HUES64 (cell line): ENCODE measurements around the gene OR10X1. TPM values are rescaled to one million over a fixed set of nuclear protein-coding genes. Genes with fewer than 3 reads are reported as not detected.

Source experiments
- H3K27ac ChIP-seq: 2 replicates; pipeline ENCODE4 v1.7.0; 2013; ENCODE audit warnings: low read depth, low read length, inconsistent platforms
- H3K27me3 ChIP-seq: 2 replicates; pipeline ENCODE4 v1.6.1; 2013; ENCODE audit warnings: mild to moderate bottlenecking, low read length; ENCODE audit not compliant: insufficient read depth
- H3K36me3 ChIP-seq: 2 replicates; pipeline ENCODE4 v1.6.1; 2013; ENCODE audit warnings: mild to moderate bottlenecking, low read length; ENCODE audit not compliant: insufficient read depth
- H3K4me1 ChIP-seq: 2 replicates; pipeline ENCODE4 v1.6.1; 2013; ENCODE audit warnings: mild to moderate bottlenecking, low read length, moderate library complexity; ENCODE audit not compliant: insufficient read depth
- H3K4me3 ChIP-seq: 2 replicates; pipeline ENCODE4 v1.5.1; 2013; ENCODE audit warnings: mild to moderate bottlenecking, low read length, moderate library complexity
- H3K9ac ChIP-seq: 2 replicates; pipeline ENCODE4 v1.6.1; 2013; ENCODE audit warnings: mild to moderate bottlenecking, low read depth, low read length
- H3K9me3 ChIP-seq: 2 replicates; pipeline ENCODE4 v1.6.1; 2013; ENCODE audit warnings: low read depth, low read length; ENCODE audit not compliant: insufficient read depth
- WGBS: fragments of 150-250, 120-280 bp; methylation state at CpG from one replicate; pipeline ENCODE4 v1.1.7; 2013; ENCODE audit warnings: missing lambda C conversion rate; 5-methylcytosine and 5-hydroxymethylcytosine counted together
- polyA plus RNA-seq, 2 experiments: library from polyadenylated mRNA; stranded (reverse); fragments of 50-300 nt; gene quantifications; one replicate each; pipeline ENCODE4 v1.2.3, GENCODE V29; 2013

The OR10X1 gene, protein sequence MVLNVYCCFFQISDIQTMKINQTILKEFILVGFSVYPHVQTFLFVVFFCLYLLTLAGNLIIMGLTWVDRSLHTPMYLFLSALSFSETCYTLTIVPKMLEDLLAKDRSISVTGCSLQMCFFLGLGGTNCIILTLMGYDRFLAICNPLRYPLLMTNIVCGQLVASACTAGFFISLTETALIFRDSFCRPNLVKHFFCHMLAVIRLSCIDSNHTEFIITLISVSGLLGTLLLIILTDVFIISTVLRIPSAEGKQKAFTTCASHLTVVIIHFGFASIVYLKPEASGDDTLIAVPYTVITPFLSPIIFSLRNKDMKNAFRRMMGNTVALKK
- not detected for polyA plus RNA-seq (2013, experiment 1 of 2)
- polyA plus RNA-seq (2013, experiment 2 of 2), result not detected

DNA sequence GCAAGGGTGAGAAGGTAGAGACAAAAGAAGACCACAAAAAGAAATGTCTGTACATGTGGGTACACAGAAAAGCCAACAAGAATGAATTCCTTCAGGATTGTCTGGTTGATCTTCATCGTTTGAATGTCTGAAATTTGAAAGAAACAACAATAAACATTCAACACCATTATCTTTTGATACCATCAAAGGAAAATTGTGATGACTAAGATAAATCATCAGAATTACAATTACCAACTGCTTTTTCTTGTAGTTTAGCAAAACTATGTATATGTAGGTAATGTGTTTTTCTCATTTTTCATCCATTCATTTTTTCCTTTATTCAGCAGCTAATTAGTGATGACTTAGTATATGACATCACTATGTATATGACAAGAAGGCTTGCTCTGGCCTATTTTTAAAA is at the start of gene OR10X1:
Gene OR10X1 (minus strand): TSS at position 167 of the 400 bp plus-strand sequence. CDS start 0 bp downstream, at position 167.
- Histone ChIP-seq H3K27me3 (no peaks in the 10 kb centered on the region), H3K4me3 (no peak within 1 kb of the TSS), H3K9me3 (no peaks in the 10 kb centered on the region), H3K27ac (no peak within 1 kb of the TSS), H3K36me3 (no peaks in the 10 kb centered on the region), H3K9ac (no peak within 1 kb of the TSS), H3K4me1 (no peaks in the 10 kb centered on the region)
- 100% methylated on average over 1 of the region's 1 CpG for WGBS

- no peaks in the 10 kb centered on the region for H3K36me3 ChIP-seq
- H3K27me3 ChIP-seq, result no peaks in the 10 kb centered on the region
- H3K9me3 ChIP-seq, result no peaks in the 10 kb centered on the region
- 94% methylated on average over 3 of the region's 3 CpGs for WGBS
- H3K4me3 ChIP-seq, result no peak overlapping the region
- H3K27ac ChIP-seq, result no peak overlapping the region
- H3K4me1 ChIP-seq, result no peaks in the 10 kb centered on the region
- no peak overlapping the region for H3K9ac ChIP-seq
These were observed 34.1 kb upstream of the OR10X1 start for GRCh38 chr1:158613764-158614163.

DNA sequence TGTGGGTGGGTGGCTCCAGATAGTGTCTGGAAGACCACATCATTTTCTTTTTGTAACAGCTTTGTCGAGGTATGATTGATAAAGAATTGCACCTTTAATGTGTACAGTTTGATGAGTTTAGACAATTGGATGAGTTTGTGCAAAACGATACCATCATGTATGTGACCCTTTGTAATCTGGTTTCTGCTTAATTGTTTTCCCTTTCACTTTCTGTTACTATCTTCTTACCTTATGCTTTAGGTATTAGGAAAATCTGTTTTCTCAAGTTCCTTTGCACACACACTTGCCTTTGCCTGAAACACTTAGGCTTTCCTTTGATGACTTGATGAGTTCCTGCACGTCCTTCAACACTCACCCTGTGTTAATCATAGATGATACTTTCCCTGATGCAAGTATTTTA is 32.2 kb upstream of the OR10X1 start:
- Histone ChIP-seq H3K9ac (no peak overlapping the region), H3K27me3 (no peaks in the 10 kb centered on the region), H3K9me3 (no peaks in the 10 kb centered on the region), H3K4me3 (no peak overlapping the region), H3K27ac (no peak overlapping the region), H3K36me3 (no peaks in the 10 kb centered on the region), H3K4me1 (no peaks in the 10 kb centered on the region; the same call in 1 of the 2 replicates)
- WGBS, result 84% methylated on average over 3 of the region's 3 CpGs

- no peak overlapping the region for H3K9ac ChIP-seq
- no peak overlapping the region for H3K4me3 ChIP-seq
- no peaks in the 10 kb centered on the region for H3K27me3 ChIP-seq
- 93% methylated on average over 1 of the region's 1 CpG for WGBS
- H3K36me3 ChIP-seq, result no peaks in the 10 kb centered on the region
- no peaks in the 10 kb centered on the region; the same call in 1 of the 2 replicates for H3K4me1 ChIP-seq
- no peak overlapping the region for H3K27ac ChIP-seq
- H3K9me3 ChIP-seq, result no peaks in the 10 kb centered on the region
These were observed 27.6 kb upstream of the OR10X1 start for GRCh38 chr1:158607296-158607695.

DNA sequence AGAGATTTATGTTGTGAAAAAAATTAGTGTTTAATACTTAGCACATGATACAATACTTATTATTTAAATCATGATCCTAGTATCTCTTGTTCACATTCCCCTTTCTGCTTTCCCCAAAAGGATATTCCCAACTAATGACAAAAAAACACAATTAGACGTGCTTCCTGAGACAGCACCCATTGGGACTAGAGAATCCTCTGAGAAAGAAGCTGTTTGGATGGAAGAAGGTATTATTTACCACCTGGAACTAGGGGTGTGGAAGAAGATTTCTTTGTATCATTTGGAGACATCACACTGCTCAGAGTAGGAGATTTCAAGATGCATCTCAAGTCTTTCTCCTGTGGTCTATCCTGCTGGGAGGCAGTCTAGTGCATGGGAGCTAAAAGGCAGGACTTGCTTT is 25.3 kb upstream of the OR10X1 start, which contains the start of gene OR10Z1:
Gene OR10Z1 (plus strand): TSS at position 301 of the 400 bp plus-strand sequence. CDS start 1,171 bp downstream, outside the sequence.
- Histone ChIP-seq H3K27ac (no peak within 1 kb of the TSS), H3K9ac (no peak within 1 kb of the TSS), H3K36me3 (no peaks in the 10 kb centered on the region), H3K4me1 (no peaks in the 10 kb centered on the region; the same call in 1 of the 2 replicates), H3K27me3 (no peaks in the 10 kb centered on the region), H3K4me3 (no peak within 1 kb of the TSS), H3K9me3 (no peaks in the 10 kb centered on the region)
- WGBS, result 94% methylated on average over 1 of the region's 1 CpG

DNA sequence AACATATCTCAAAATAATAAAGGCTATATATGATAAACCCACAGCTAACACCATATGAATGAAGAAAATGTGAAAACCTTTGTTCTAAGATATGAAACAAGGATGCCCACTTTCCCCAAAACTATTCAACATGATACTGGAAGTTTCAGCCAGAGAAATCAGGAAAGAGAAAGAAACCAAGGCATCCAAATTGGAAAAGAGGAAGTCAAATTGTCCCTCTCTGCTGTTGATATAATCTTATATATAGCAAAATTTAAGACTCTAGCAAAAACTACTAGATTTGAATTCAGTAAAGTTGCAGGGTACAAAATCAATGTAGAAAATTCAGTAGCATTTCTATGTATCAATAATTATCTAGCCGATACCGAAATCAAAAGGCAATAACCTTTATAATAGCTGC is 21.0 kb upstream of the OR10X1 start:
- Histone ChIP-seq H3K27me3 (no peaks in the 10 kb centered on the region), H3K9me3 (peaks cover 4% of the 10 kb centered on the region; the same call in 1 of the 2 replicates), H3K9ac (no peak overlapping the region), H3K36me3 (no peaks in the 10 kb centered on the region), H3K4me3 (no peak overlapping the region), H3K4me1 (no peaks in the 10 kb centered on the region), H3K27ac (no peak overlapping the region)
- no CpG with 5 or more reads among the region's 2 CpGs for WGBS

- H3K27ac ChIP-seq, result no peak overlapping the region
- H3K4me3 ChIP-seq, result no peak overlapping the region
- H3K9me3 ChIP-seq, result peaks cover 24% of the 10 kb centered on the region
- no peaks in the 10 kb centered on the region for H3K4me1 ChIP-seq
- 98% methylated on average over 1 of the region's 1 CpG for WGBS
- H3K27me3 ChIP-seq, result no peaks in the 10 kb centered on the region
- H3K9ac ChIP-seq, result no peak overlapping the region
- no peaks in the 10 kb centered on the region for H3K36me3 ChIP-seq
These were observed 7.2 kb upstream of the OR10X1 start for GRCh38 chr1:158586942-158587341.

DNA sequence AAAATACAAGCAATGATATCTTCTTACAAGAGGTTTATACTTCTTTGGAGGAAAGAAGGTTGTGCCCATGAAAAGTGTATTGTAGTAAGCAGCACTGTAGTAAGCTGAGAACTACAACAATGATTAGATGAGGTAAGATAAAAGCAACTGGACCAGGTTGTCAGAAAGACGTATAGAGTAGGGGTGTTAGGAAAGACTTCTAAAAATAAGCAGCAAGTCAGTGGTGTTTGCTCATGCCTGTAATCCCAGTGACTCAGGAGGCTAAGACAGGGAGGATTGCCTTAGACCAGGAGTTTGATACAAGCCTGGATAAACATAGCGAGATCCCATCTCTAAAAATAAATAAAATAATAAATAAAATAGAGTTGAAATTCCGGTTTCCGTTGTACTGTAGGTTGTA is 4.3 kb upstream of the OR10X1 start:
- Histone ChIP-seq H3K27me3 (no peaks in the 10 kb centered on the region), H3K9me3 (peaks cover 24% of the 10 kb centered on the region), H3K4me1 (no peaks in the 10 kb centered on the region), H3K9ac (no peak overlapping the region), H3K36me3 (no peaks in the 10 kb centered on the region), H3K4me3 (no peak overlapping the region), H3K27ac (no peak overlapping the region)
- WGBS, result 85% methylated on average over 1 of the region's 4 CpGs

- no peaks in the 10 kb centered on the region for H3K4me1 ChIP-seq
- no peaks in the 10 kb centered on the region for H3K36me3 ChIP-seq
- H3K9ac ChIP-seq, result no peak overlapping the region
- H3K27me3 ChIP-seq, result no peaks in the 10 kb centered on the region
- H3K27ac ChIP-seq, result no peak overlapping the region
- H3K4me3 ChIP-seq, result no peak overlapping the region
- H3K9me3 ChIP-seq, result no peaks in the 10 kb centered on the region
- 98% methylated on average over 3 of the region's 3 CpGs for WGBS
These were observed 2.1 kb downstream of the OR10X1 start for GRCh38 chr1:158577561-158577960.

DNA sequence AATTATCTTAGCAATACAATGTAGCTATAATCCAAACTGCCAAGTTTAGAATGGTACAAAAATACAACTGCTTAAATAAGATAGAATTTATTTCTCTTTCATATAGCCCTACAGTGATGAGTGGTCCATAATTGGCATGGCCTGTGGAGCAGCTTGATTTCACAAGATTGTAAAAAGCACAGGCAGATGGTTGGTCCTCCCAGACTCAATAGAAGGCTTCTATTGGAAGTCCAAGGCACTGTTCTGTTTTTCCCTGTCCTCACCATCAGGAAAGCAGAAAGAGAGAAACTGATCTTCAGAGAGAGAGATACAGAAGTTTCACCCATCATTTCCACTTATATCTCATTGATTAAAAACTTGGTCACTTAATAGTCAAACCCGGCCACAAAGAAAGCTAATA is 7.5 kb downstream of the OR10X1 start:
- no peaks in the 10 kb centered on the region for H3K36me3 ChIP-seq
- WGBS, result 93% methylated on average over 1 of the region's 1 CpG
- no peaks in the 10 kb centered on the region for H3K9me3 ChIP-seq
- H3K27ac ChIP-seq, result no peak overlapping the region
- H3K27me3 ChIP-seq, result no peaks in the 10 kb centered on the region
- H3K9ac ChIP-seq, result no peak overlapping the region
- no peak overlapping the region for H3K4me3 ChIP-seq
- no peaks in the 10 kb centered on the region for H3K4me1 ChIP-seq

GRCh38 chr1:158570480-158570879 is 9.2 kb downstream of the OR10X1 start, which contains the start of gene OR6P1:
TSS of gene OR6P1 (minus strand) at chr1:158570580. CDS start at chr1:158563604, 6,976 bp downstream.
- WGBS, result 86% methylated on average over 3 of the region's 3 CpGs
- H3K4me1 ChIP-seq, result no peaks in the 10 kb centered on the region
- H3K9ac ChIP-seq, result no peak within 1 kb of the TSS

More at GRCh38 chr1:158570480-158570879, 9.2 kb downstream of the OR10X1 start, which contains the start of gene OR6P1:
- no peak within 1 kb of the TSS for H3K4me3 ChIP-seq
- H3K27ac ChIP-seq, result no peak within 1 kb of the TSS
- no peaks in the 10 kb centered on the region for H3K36me3 ChIP-seq
- no peaks in the 10 kb centered on the region for H3K9me3 ChIP-seq
- H3K27me3 ChIP-seq, result no peaks in the 10 kb centered on the region
